Mesothelial cell of epicardium (in vitro differentiated cells): Measurements from ENCODE around the gene CPT1A. TPM values are rescaled to one million over a fixed set of nuclear protein-coding genes. Genes with fewer than 3 reads are reported as not detected.
A peak's percentile ranks its signal among the peaks of the same experiment; 100 is the strongest.

Source experiments
- DNase-seq, 2 experiments: peaks; one replicate each; pipeline ENCODE4 v3.0.0; 2021; ENCODE audit warnings: low spot score in 2 of 2; ENCODE audit not compliant: unreplicated experiment in 2 of 2
- H3K27ac Mint-ChIP-seq: 2 replicates; pipeline ENCODE4 v1.8.0; 2021; ENCODE audit warnings: mixed read lengths
- H3K27me3 Mint-ChIP-seq: 2 replicates; pipeline ENCODE4 v1.8.0; 2021; ENCODE audit warnings: low read depth, mixed read lengths
- H3K36me3 Mint-ChIP-seq: 2 replicates; pipeline ENCODE4 v1.8.0; 2021; ENCODE audit warnings: mixed read lengths
- H3K4me1 Mint-ChIP-seq: 2 replicates; pipeline ENCODE4 v1.8.0; 2021; ENCODE audit warnings: mixed read lengths
- H3K4me3 Mint-ChIP-seq: 2 replicates; pipeline ENCODE4 v1.8.0; 2021; ENCODE audit warnings: mild to moderate bottlenecking, moderate library complexity, mixed read lengths
- H3K9me3 Mint-ChIP-seq: 2 replicates; pipeline ENCODE4 v1.8.0; 2021; ENCODE audit warnings: mixed read lengths
- CTCF ChIP-seq: fragments of 200-600 bp; sonication (generic); IDR thresholded peaks from one replicate; pipeline ENCODE4 v1.5.0; 2021; ENCODE audit warnings: antibody characterized with exemption; ENCODE audit not compliant: unreplicated experiment
- total RNA-seq: library from RNA; stranded (reverse); gene quantifications from 3 replicates; pipeline ENCODE4 v1.2.1, GENCODE V29; 2021

The CPT1A gene
- total RNA-seq, 1 donor from 2014 or later = 2.6 TPM

GRCh38 chr11:68880851-68881250 is 39.1 kb upstream of the CPT1A start:
- no peak for TF ChIP-seq CTCF
- Mint-ChIP-seq H3K9me3 (no peaks in the 10 kb centered on the region), H3K4me3 (no peak overlapping the region), H3K36me3 (peaks cover 13% of the 10 kb centered on the region), H3K4me1 (no peaks in the 10 kb centered on the region), H3K27me3 (no peaks in the 10 kb centered on the region), H3K27ac (no peak overlapping the region)
- no peak for DNase-seq

GRCh38 chr11:68878022-68878421 is 36.3 kb upstream of the CPT1A start:
- Mint-ChIP-seq H3K9me3 (no peaks in the 10 kb centered on the region), H3K4me3 (no peak overlapping the region), H3K36me3 (peaks cover 5% of the 10 kb centered on the region)

GRCh38 chr11:68872216-68873003 is 30.7 kb upstream of the CPT1A start:
- Mint-ChIP-seq H3K36me3 (no peaks in the 10 kb centered on the region), H3K4me1 (peaks cover 29% of the 10 kb centered on the region), H3K27ac (no peak overlapping the region), H3K27me3 (peaks cover 4% of the 10 kb centered on the region), H3K4me3 (no peak overlapping the region), H3K9me3 (no peaks in the 10 kb centered on the region)
- DNase-seq = no peak
- no peak for TF ChIP-seq CTCF

More at GRCh38 chr11:68878022-68878421, 36.3 kb upstream of the CPT1A start:
- TF ChIP-seq CTCF = no peak
- Mint-ChIP-seq H3K27me3 (no peaks in the 10 kb centered on the region), H3K4me1 (peaks cover 4% of the 10 kb centered on the region), H3K27ac (no peak overlapping the region)
- no peak for DNase-seq

- no peak for TF ChIP-seq CTCF
- Mint-ChIP-seq H3K36me3 (no peaks in the 10 kb centered on the region), H3K27me3 (peaks cover 4% of the 10 kb centered on the region), H3K9me3 (no peaks in the 10 kb centered on the region), H3K4me3 (peak overlapping the region; percentile 69), H3K27ac (no peak overlapping the region), H3K4me1 (peaks cover 29% of the 10 kb centered on the region)
- DNase-seq = no peak
Measured at GRCh38 chr11:68870470-68870869, 28.8 kb upstream of the CPT1A start.

GRCh38 chr11:68868221-68868835 is 26.6 kb upstream of the CPT1A start:
- DNase-seq = no peak
- H3K4me1 Mint-ChIP-seq = peaks cover 28% of the 10 kb centered on the region
- peaks cover 4% of the 10 kb centered on the region for H3K27me3 Mint-ChIP-seq
- H3K9me3 Mint-ChIP-seq = peaks cover 4% of the 10 kb centered on the region
- peaks cover 3% of the 10 kb centered on the region for H3K36me3 Mint-ChIP-seq
- TF ChIP-seq CTCF = no peak
- H3K27ac Mint-ChIP-seq = no peak overlapping the region
- H3K4me3 Mint-ChIP-seq = no peak overlapping the region
